ENCODE measurements around the gene MARK3.

GRCh38 chr14:103463149-103463548 lies 77.9 kb downstream of the MARK3 start:
- TF ChIP-seq TCF12 (IDR thresholded peaks at IDR 0.05; ENCODE audit: low read depth, low read length) (no peak), CTCF (IDR thresholded peaks at IDR 0.05 in 2 of 3, conservative IDR thresholded peaks at IDR 0.05 in 1 of 3; ENCODE audit: control insufficient read depth in 2 of 3, extremely low read depth in 1 of 3, insufficient read depth in 1 of 3, low read depth in 3 of 3, low read length in 3 of 3) (no peak)
- TF ChIP-seq, protein P1, sequence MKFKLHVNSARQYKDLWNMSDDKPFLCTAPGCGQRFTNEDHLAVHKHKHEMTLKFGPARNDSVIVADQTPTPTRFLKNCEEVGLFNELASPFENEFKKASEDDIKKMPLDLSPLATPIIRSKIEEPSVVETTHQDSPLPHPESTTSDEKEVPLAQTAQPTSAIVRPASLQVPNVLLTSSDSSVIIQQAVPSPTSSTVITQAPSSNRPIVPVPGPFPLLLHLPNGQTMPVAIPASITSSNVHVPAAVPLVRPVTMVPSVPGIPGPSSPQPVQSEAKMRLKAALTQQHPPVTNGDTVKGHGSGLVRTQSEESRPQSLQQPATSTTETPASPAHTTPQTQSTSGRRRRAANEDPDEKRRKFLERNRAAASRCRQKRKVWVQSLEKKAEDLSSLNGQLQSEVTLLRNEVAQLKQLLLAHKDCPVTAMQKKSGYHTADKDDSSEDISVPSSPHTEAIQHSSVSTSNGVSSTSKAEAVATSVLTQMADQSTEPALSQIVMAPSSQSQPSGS (IDR thresholded peaks at IDR 0.05; ENCODE audit: low read length): no peak

Data from GM12878 (cell line).